BLaER1 treated with 17β-estradiol and CSF1 and Interleukin-3, amounts not matched to agents 10 nM and 100 nM (cell line): ENCODE measurements around the gene IL11RA.

ENCODE experiments used
- H3K27ac ChIP-seq, 11 experiments: shearing (Covaris generic); formaldehyde crosslinking; 2 replicates each; pipeline ENCODE4 v1.8.1; 2022
- H3K27me3 ChIP-seq, 11 experiments: shearing (Covaris generic); formaldehyde crosslinking; 2 replicates each; pipeline ENCODE4 v1.8.1; 2022
- H3K36me3 ChIP-seq, 11 experiments: shearing (Covaris generic); formaldehyde crosslinking; 2 replicates each; pipeline ENCODE4 v1.8.1; 2022
- H3K4me1 ChIP-seq, 10 experiments: shearing (Covaris generic); formaldehyde crosslinking; 2 replicates each; pipeline ENCODE4 v1.8.1; 2022
- H3K4me2 ChIP-seq, 11 experiments: shearing (Covaris generic); formaldehyde crosslinking; 2 replicates each; pipeline ENCODE4 v1.8.1; 2022
- H3K4me3 ChIP-seq, 10 experiments: shearing (Covaris generic); formaldehyde crosslinking; 2 replicates each; pipeline ENCODE4 v1.8.1; 2022
- H3K9ac ChIP-seq, 11 experiments: shearing (Covaris generic); formaldehyde crosslinking; 2 replicates each; pipeline ENCODE4 v1.8.1; 2022
- H3K9me3 ChIP-seq, 11 experiments: shearing (Covaris generic); formaldehyde crosslinking; replicated peaks in 1 of 11; 2 replicates each; pipeline ENCODE4 v1.8.1; 2022
- H4K20me1 ChIP-seq, 11 experiments: shearing (Covaris generic); formaldehyde crosslinking; 2 replicates each; pipeline ENCODE4 v1.8.1; 2022
- Cebpa-rat ChIP-seq, 11 experiments: shearing (Covaris generic); IDR thresholded peaks; 2 replicates each; pipeline ENCODE4 v1.8.1; 2022

Gene IL11RA

DNA sequence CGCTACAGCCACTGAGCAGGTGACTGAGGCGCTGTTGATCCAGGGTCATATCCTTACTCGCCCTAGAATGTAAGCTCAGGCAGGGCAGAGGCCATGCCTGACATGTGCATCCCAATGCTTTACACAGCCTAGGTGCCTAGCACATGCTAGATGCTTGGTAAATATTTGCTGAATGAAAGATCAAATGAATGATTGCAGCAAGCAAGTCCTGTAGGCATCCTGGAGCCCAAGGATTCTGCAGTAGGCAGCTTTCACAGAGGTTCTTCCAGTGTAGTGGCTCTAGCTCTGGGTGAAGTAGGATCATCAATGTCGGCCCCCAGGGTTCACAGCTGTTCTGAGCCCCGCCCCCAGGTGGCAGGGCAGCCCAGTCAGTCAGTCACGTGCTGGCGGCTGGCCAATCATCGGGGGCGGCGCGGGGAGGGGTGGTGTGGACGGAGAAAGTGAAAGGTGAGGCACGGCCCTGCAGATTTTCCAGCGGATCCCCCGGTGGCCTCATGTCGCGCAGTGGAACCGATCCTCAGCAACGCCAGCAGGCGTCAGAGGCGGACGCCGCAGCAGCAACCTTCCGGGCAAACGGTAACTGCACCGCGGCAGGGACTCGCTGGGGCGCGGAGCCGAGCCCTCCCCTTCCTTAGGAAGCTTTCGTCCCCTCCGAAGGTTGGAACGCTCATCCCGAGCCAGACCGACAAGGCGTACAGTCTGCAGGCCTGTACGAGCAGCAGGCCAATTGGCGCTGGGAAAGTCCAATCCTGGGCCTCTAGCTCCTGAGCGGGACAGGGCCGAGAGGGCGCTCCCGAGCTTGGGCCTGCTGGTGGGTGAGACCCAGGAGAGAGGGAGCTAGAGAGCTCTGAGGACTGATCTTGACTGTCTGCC lies 5.5 kb upstream of the IL11RA start, which contains the start of gene GALT:
GALT (plus strand) TSS at position 465 of the 873 bp plus-strand sequence; CDS start at position 495, 30 bp downstream.
- TF ChIP-seq Cebpa-rat (IDR thresholded peaks at IDR 0.05) = no peak
- peaks cover 29 to 35% (median 34%) of the 10 kb centered on the region in 11 experiments for H3K36me3 ChIP-seq
- H3K27ac ChIP-seq = peak within 1 kb of the TSS; percentile 40 to 83 (median 77); a peak in 21 of 22 replicates

DNA sequence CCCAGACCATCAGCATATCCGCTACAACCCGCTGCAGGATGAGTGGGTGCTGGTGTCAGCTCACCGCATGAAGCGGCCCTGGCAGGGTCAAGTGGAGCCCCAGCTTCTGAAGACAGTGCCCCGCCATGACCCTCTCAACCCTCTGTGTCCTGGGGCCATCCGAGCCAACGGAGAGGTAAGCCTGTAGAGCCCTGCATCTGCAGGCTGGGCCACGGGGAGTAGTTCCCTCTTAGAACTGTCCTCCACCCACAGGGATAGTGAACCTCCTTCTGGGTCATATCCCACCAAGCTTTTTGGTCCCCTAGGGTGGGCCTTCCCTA lies 4.9 kb upstream of the IL11RA start:
- peak overlapping the region; percentile 40 to 83 (median 77); a peak in 21 of 22 replicates for H3K27ac ChIP-seq
- peak overlapping the region; percentile 80 to 86 (median 84) for H3K9ac ChIP-seq
- H3K4me3 ChIP-seq = peak overlapping the region; percentile 68 to 83 (median 78)
- H3K36me3 ChIP-seq = peaks cover 29 to 40% (median 34%) of the 10 kb centered on the region in 11 experiments
- H3K4me2 ChIP-seq = peak overlapping the region; percentile 91 to 100 (median 98)
- no peaks in the 10 kb centered on the region for H3K27me3 ChIP-seq
- H3K9me3 ChIP-seq = no peaks in the 10 kb centered on the region
- peaks cover 23 to 34% (median 27%) of the 10 kb centered on the region in 10 experiments for H3K4me1 ChIP-seq
- TF ChIP-seq Cebpa-rat (IDR thresholded peaks at IDR 0.05) = no peak
- peaks cover 0 to 17% (median 11%) of the 10 kb centered on the region in 11 experiments; a peak in 11 of 22 replicates for H4K20me1 ChIP-seq

More for the DNA sequence above, 5.5 kb upstream of the IL11RA start, which contains the start of gene GALT:
- Histone ChIP-seq H4K20me1 (peaks cover 0 to 17% (median 11%) of the 10 kb centered on the region in 11 experiments; a peak in 11 of 22 replicates), H3K4me2 (peak within 1 kb of the TSS; percentile 91 to 100 (median 98)), H3K27me3 (no peaks in the 10 kb centered on the region), H3K9ac (peak within 1 kb of the TSS; percentile 80 to 86 (median 84)), H3K9me3 (no peaks in the 10 kb centered on the region), H3K4me3 (peak within 1 kb of the TSS; percentile 68 to 83 (median 78)), H3K4me1 (peaks cover 20 to 33% (median 28%) of the 10 kb centered on the region in 10 experiments)

DNA sequence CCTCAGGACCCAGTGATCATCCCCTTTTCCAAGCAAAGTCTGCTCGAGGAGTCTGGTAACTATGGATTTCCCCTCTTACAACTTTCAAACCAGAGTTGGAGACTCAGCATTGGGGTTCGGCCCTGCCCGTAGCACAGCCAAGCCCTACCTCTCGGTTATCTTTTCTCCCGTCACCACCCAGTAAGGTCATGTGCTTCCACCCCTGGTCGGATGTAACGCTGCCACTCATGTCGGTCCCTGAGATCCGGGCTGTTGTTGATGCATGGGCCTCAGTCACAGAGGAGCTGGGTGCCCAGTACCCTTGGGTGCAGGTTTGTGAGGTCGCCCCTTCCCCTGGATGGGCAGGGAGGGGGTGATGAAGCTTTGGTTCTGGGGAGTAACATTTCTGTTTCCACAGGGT lies 4.3 kb upstream of the IL11RA start:
- H3K9ac ChIP-seq = peak overlapping the region; percentile 80 to 86 (median 84); a peak in 21 of 22 replicates
- H3K9me3 ChIP-seq = no peaks in the 10 kb centered on the region
- H3K36me3 ChIP-seq = peaks cover 29 to 40% (median 34%) of the 10 kb centered on the region in 11 experiments
- no peaks in the 10 kb centered on the region for H3K27me3 ChIP-seq
- H3K4me1 ChIP-seq = peaks cover 26 to 40% (median 29%) of the 10 kb centered on the region in 10 experiments
- peak overlapping the region; percentile 68 to 83 (median 78) for H3K4me3 ChIP-seq
- H3K27ac ChIP-seq = peak overlapping the region in 8 of 11 experiments; percentile 74 to 83 (median 80); a peak in 10 of 22 replicates
- TF ChIP-seq Cebpa-rat (IDR thresholded peaks at IDR 0.05) = no peak
- H3K4me2 ChIP-seq = peak overlapping the region; percentile 91 to 100 (median 98)
- peaks cover 0 to 17% (median 11%) of the 10 kb centered on the region in 11 experiments; a peak in 11 of 22 replicates for H4K20me1 ChIP-seq

DNA sequence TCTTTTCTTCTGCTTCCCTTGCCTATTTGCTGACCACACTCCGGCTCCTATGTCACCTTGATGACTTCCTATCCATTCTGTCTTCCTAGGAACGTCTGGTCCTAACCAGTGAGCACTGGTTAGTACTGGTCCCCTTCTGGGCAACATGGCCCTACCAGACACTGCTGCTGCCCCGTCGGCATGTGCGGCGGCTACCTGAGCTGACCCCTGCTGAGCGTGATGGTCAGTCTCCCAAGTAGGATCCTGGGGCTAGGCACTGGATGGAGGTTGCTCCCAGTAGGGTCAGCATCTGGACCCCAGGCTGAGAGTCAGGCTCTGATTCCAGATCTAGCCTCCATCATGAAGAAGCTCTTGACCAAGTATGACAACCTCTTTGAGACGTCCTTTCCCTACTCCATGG lies 3.3 kb upstream of the IL11RA start:
- Histone ChIP-seq H3K4me2 (peak overlapping the region in 10 of 11 experiments; percentile 91 to 100 (median 98); a peak in 12 of 22 replicates), H3K9me3 (no peaks in the 10 kb centered on the region), H3K4me3 (0 out of 20 replicates have a peak overlapping the region, but pooled peaks of 1 of the 10 experiments have one; percentile 82), H4K20me1 (peaks cover 0 to 17% (median 11%) of the 10 kb centered on the region in 11 experiments; a peak in 11 of 22 replicates), H3K9ac (no peak overlapping the region), H3K27me3 (no peaks in the 10 kb centered on the region), H3K27ac (no peak overlapping the region), H3K4me1 (peaks cover 35 to 49% (median 39%) of the 10 kb centered on the region in 10 experiments), H3K36me3 (peaks cover 29 to 40% (median 34%) of the 10 kb centered on the region in 11 experiments)
- TF ChIP-seq Cebpa-rat (IDR thresholded peaks at IDR 0.05) = no peak

DNA sequence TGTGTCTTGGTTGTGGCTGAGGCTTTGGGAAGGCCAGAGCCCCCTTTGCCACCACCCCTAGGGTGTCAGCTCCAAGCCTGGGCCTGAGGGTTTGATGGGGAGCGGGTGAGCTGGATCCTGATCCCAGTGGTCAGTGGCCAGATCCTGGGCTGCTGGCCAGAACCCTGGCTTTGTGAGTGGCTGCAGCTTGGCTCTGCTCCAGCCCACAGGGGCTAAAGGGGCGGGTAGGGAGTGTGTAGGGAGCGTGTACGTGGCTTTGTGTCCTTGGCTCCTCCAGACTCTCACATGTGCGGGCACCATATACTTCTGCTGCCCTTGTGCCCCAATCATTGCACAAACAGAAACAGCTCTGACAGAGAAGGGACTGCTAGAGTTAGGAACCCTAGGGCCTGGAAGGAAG lies 1.2 kb upstream of the IL11RA start:
- Histone ChIP-seq H4K20me1 (peaks cover 0 to 17% (median 11%) of the 10 kb centered on the region in 11 experiments; a peak in 11 of 22 replicates), H3K27ac (no peak overlapping the region), H3K4me2 (no peak overlapping the region), H3K9ac (no peak overlapping the region), H3K4me3 (no peak overlapping the region), H3K36me3 (peaks cover 29 to 40% (median 34%) of the 10 kb centered on the region in 11 experiments), H3K4me1 (peaks cover 34 to 49% (median 39%) of the 10 kb centered on the region in 10 experiments), H3K27me3 (no peaks in the 10 kb centered on the region), H3K9me3 (no peaks in the 10 kb centered on the region)
- no peak for TF ChIP-seq Cebpa-rat (IDR thresholded peaks at IDR 0.05)

DNA sequence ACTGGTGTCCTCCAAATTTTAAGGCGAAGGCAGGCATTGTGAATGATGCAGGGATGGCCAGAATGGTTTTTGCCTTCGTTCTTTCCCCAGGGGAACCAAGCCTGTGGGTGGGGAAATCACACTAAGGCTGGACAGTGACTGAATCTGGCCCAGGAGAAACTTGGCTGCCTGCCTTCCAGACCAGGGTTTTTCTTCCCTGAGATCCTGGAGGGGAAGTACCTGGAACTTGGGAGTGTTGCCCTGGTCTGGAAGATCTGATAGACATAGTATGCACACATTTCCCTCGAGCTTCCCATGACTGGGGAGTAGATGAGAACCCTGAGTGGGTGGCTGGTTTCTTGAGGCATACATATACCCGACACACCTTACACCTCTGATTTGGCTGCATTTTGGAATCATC lies 664 bp upstream of the IL11RA start:
- Histone ChIP-seq H3K27me3 (no peaks in the 10 kb centered on the region), H3K4me1 (peaks cover 29 to 45% (median 34%) of the 10 kb centered on the region in 10 experiments), H3K27ac (no peak overlapping the region), H3K4me3 (no peak overlapping the region), H3K36me3 (peaks cover 29 to 40% (median 34%) of the 10 kb centered on the region in 11 experiments), H3K9me3 (no peaks in the 10 kb centered on the region), H4K20me1 (peaks cover 0 to 17% (median 11%) of the 10 kb centered on the region in 11 experiments; a peak in 11 of 22 replicates), H3K4me2 (no peak overlapping the region), H3K9ac (no peak overlapping the region)
- TF ChIP-seq Cebpa-rat (IDR thresholded peaks at IDR 0.05) = no peak

DNA sequence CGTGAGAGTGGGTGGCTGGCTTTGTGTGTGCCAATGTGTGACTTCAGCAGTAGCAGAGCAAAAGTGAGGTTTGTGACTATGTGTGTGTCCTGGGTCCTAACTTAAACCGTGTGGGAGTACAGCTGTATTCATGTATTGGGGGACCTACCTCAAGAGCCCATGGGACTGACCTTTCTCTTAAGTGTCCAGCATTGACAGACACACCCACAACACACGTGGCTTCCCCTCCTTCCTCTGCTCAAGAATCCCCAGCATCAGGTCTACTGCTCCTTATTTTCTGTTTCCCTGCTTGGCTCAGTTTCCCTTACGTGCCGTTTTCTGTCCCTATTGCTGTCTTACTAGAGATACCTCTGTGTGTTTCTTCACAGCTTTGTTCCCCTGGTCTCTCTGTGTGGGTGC lies 616 bp downstream of the IL11RA start:
- Histone ChIP-seq H3K4me3 (no peak overlapping the region), H3K27ac (0 out of 22 replicates have a peak overlapping the region, but pooled peaks of 1 of the 11 experiments have one; percentile 20)
- no peak for TF ChIP-seq Cebpa-rat (IDR thresholded peaks at IDR 0.05)

DNA sequence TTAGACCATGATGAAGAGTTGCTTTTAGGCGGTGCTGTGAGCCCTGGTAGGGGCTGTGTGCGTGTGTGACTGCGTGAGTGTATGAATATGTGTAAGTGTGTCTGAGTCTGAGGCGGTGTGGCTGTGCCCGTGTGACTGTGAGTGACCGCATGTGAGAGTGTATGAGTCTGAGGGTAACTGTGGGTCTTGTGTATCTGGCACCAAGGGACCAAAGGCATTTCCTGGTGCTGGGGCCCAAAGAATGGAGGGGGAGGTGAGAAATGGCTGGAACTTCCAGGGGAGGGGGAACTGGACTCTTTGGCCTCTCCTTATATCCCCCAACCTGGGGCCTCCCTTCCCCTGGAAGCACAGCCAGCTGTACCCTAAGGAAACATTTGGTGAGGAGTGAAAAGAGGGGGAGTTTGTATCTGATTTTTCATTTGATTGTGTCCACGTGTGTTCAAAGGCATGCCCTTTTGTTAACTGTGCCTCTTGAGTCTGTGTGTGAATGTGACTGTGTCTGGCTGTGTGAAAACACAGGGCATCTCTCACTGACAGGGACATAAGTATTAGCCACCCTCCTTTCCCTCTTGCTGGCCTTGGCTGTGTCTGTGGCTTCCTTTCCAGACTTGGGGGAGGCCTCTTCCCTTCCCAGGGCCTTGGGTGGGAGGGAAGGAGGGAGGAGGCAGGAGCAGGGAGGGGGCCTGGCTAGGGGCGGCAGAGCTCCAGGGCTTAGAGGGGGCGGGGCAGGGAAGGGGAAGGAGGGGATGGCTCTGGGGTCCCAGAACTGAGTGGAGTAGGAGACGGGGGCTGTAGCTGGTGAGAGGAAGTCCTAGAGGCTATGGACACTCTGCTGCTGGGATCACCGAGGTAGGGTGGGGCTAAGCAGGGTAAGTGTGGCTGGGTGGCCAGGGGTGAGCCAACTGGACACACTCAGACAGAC lies 1.4 kb downstream of the IL11RA start:
- peaks cover 0 to 6% (median 0%) of the 10 kb centered on the region in 11 experiments; a peak in 4 of 22 replicates for H4K20me1 ChIP-seq
- peaks cover 14 to 31% (median 21%) of the 10 kb centered on the region in 10 experiments for H3K4me1 ChIP-seq
- peak overlapping the region in 1 of 11 experiments; percentile 20; a peak in 1 of 22 replicates for H3K27ac ChIP-seq
- H3K4me2 ChIP-seq = peak overlapping the region in 10 of 11 experiments; percentile 8 to 42 (median 26); a peak in 9 of 22 replicates
- no peak for TF ChIP-seq Cebpa-rat (IDR thresholded peaks at IDR 0.05)
- no peaks in the 10 kb centered on the region for H3K9me3 ChIP-seq
- H3K27me3 ChIP-seq = no peaks in the 10 kb centered on the region
- H3K4me3 ChIP-seq = no peak overlapping the region
- peaks cover 25 to 35% (median 28%) of the 10 kb centered on the region in 11 experiments for H3K36me3 ChIP-seq
- peak overlapping the region in 4 of 11 experiments; percentile 10 to 31 (median 17); a peak in 4 of 22 replicates for H3K9ac ChIP-seq

More for the DNA sequence above, 616 bp downstream of the IL11RA start:
- H3K4me2 ChIP-seq = peak overlapping the region in 8 of 11 experiments; percentile 9 to 42 (median 28); a peak in 6 of 22 replicates
- peaks cover 0 to 13% (median 6%) of the 10 kb centered on the region in 11 experiments; a peak in 11 of 22 replicates for H4K20me1 ChIP-seq
- peaks cover 22 to 39% (median 29%) of the 10 kb centered on the region in 10 experiments for H3K4me1 ChIP-seq
- H3K9me3 ChIP-seq = no peaks in the 10 kb centered on the region
- H3K27me3 ChIP-seq = no peaks in the 10 kb centered on the region
- peaks cover 29 to 40% (median 34%) of the 10 kb centered on the region in 11 experiments for H3K36me3 ChIP-seq
- no peak overlapping the region; a peak in 1 of 22 replicates for H3K9ac ChIP-seq
